GM12873 (cell line): ENCODE data around the gene RPS6KA4.

Experiments used
- CTCF ChIP-seq: IDR thresholded peaks from 2 replicates; pipeline ENCODE4 v1.5.1; 2012; ENCODE audit warnings: low read depth, mild to moderate bottlenecking, moderate library complexity, low read length, control low read depth; ENCODE audit not compliant: insufficient read depth; ENCODE audit errors: missing control alignments

RPS6KA4 gene

GRCh38 chr11:64322925-64323260 is 36.1 kb upstream of the RPS6KA4 start:
- TF ChIP-seq CTCF: no peak

DNA sequence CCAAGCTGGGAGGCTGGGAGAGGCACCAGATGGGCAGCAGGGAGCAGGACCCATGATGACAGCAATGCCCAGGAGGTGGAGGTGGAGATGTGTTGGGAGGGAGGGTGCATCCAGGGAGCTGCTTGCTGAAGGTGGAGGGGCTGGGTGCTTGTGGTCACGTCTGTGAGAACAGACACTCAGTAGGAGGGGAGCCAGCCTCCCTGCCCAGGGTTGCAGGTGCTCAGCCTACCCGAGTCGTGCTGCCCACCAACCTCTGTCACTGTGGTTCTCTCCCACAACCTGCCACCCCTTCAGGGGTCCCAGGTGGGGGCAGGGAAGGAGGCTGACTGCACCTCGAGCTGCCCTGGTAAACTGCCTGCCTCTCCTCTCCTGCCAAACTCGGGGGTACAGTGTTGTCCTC is 35.6 kb upstream of the RPS6KA4 start:
- TF ChIP-seq CTCF: no peak

GRCh38 chr11:64324692-64325469 is 34.1 kb upstream of the RPS6KA4 start:
- no peak for TF ChIP-seq CTCF

- TF ChIP-seq CTCF: no peak
Measured at GRCh38 chr11:64327375-64327774, 31.6 kb upstream of the RPS6KA4 start.

- TF ChIP-seq CTCF: no peak
Measured at GRCh38 chr11:64327993-64328392, 31.0 kb upstream of the RPS6KA4 start.

- TF ChIP-seq CTCF: no peak
Measured at GRCh38 chr11:64330888-64331287, 28.1 kb upstream of the RPS6KA4 start.

DNA sequence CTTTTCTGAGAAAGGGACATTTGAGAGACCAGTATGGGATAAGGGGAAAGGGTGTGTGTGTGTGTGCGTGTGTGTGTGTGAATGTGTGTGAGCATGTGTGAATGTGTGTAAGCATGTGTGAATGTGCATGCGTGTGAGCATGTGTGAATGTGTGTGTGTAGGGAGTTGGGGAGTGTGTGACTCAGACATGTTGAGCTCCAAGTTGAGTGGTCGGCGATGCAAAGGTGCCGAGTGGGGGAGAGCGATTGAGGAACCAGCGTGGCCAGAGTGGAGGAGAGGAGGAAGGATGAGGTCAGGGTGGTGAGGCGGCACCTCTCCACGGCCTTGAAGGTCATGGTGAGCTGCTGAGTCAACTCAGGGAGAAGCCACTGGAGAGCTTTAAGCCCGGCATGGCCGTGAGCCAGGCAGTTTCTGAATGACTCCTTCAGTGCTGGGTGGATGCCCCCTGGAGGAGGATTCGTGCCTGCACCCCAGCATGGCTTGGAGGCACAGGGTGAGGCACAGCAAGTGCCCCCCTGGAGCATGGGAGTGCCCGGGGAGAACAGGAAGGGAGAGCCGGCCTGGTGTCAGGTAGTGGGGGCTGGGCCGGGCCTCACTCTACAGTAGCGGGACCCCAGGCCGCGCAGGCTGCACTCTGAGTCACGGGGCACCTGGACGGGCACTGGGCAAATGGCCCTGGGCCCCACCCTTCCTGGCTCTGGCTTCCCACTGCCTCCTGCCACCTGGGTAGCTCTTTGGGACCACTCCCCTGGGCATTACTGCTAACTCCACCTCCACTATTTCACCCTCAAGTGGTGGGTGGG is 27.2 kb upstream of the RPS6KA4 start:
- peak; percentile 87 for TF ChIP-seq CTCF
